Measurements from ENCODE around the gene MEIOSIN. TPM values are rescaled to one million over a fixed set of nuclear protein-coding genes. Genes with fewer than 3 reads are reported as not detected.
"Not testable (repeated sequence)": the region's sequence is repeated elsewhere in the genome, so short reads cannot be mapped to it uniquely, and the experiment has no call there.

MEIOSIN gene
- total RNA-seq, 1 donor from 2014 or later, result not detected

GRCh38 chr19:45717131-45717982 lies 15.9 kb upstream of the MEIOSIN start:
- Mint-ChIP-seq H3K4me3 (ENCODE audit: unreplicated experiment) (peak overlapping the region; percentile 99), H3K4me1 (ENCODE audit: low read depth) (peaks cover 41% of the 10 kb centered on the region), H3K27me3 (ENCODE audit: low read depth) (no peaks in the 10 kb centered on the region), H3K36me3 (ENCODE audit: low read depth) (peaks cover 2% of the 10 kb centered on the region), H3K9me3 (ENCODE audit: low read depth) (no peaks in the 10 kb centered on the region), H3K27ac (ENCODE audit: unreplicated experiment) (peak overlapping the region; percentile 97)
- DNase-seq (ENCODE audit: low spot score), result peak; percentile 99
- TF ChIP-seq CTCF (IDR thresholded peaks at IDR 0.05), result peak; percentile 54

- H3K4me3 Mint-ChIP-seq (ENCODE audit: unreplicated experiment), result peak overlapping the region; percentile 99
- no peak for DNase-seq (ENCODE audit: low spot score)
- TF ChIP-seq CTCF (IDR thresholded peaks at IDR 0.05), result no peak
- H3K4me1 Mint-ChIP-seq (ENCODE audit: low read depth), result peaks cover 42% of the 10 kb centered on the region
- H3K27ac Mint-ChIP-seq (ENCODE audit: unreplicated experiment), result peak overlapping the region; percentile 97
- peaks cover 2% of the 10 kb centered on the region for H3K36me3 Mint-ChIP-seq (ENCODE audit: low read depth)
- H3K27me3 Mint-ChIP-seq (ENCODE audit: low read depth), result no peaks in the 10 kb centered on the region
- no peaks in the 10 kb centered on the region for H3K9me3 Mint-ChIP-seq (ENCODE audit: low read depth)
These were observed 15.1 kb upstream of the MEIOSIN start for GRCh38 chr19:45717983-45718650.

- not testable (repeated sequence) for H3K27ac Mint-ChIP-seq (ENCODE audit: unreplicated experiment)
These were observed 13.2 kb upstream of the MEIOSIN start for GRCh38 chr19:45720065-45720464.

GRCh38 chr19:45728683-45729082 lies 4.6 kb upstream of the MEIOSIN start:
- H3K9me3 Mint-ChIP-seq (ENCODE audit: low read depth); DNase-seq (ENCODE audit: low spot score); H3K27me3 Mint-ChIP-seq (ENCODE audit: low read depth); H3K27ac Mint-ChIP-seq (ENCODE audit: unreplicated experiment); H3K4me3 Mint-ChIP-seq (ENCODE audit: unreplicated experiment); H3K36me3 Mint-ChIP-seq (ENCODE audit: low read depth): not testable (repeated sequence)
- H3K4me1 Mint-ChIP-seq (ENCODE audit: low read depth), result peaks cover 26% of the 10 kb centered on the region

More at GRCh38 chr19:45720065-45720464, 13.2 kb upstream of the MEIOSIN start:
- not testable (repeated sequence) for DNase-seq (ENCODE audit: low spot score); H3K27me3 Mint-ChIP-seq (ENCODE audit: low read depth); H3K4me3 Mint-ChIP-seq (ENCODE audit: unreplicated experiment); H3K9me3 Mint-ChIP-seq (ENCODE audit: low read depth); H3K36me3 Mint-ChIP-seq (ENCODE audit: low read depth)
- H3K4me1 Mint-ChIP-seq (ENCODE audit: low read depth), result peaks cover 52% of the 10 kb centered on the region

- H3K4me1 Mint-ChIP-seq (ENCODE audit: low read depth), result peaks cover 20% of the 10 kb centered on the region
- peak overlapping the region; percentile 94 for H3K27ac Mint-ChIP-seq (ENCODE audit: unreplicated experiment)
- TF ChIP-seq CTCF (IDR thresholded peaks at IDR 0.05), result no peak
- DNase-seq (ENCODE audit: low spot score), result no peak
- H3K27me3 Mint-ChIP-seq (ENCODE audit: low read depth), result no peaks in the 10 kb centered on the region
- H3K4me3 Mint-ChIP-seq (ENCODE audit: unreplicated experiment), result peak overlapping the region; percentile 98
- no peaks in the 10 kb centered on the region for H3K9me3 Mint-ChIP-seq (ENCODE audit: low read depth)
- H3K36me3 Mint-ChIP-seq (ENCODE audit: low read depth), result no peaks in the 10 kb centered on the region
These were observed 3.4 kb upstream of the MEIOSIN start for GRCh38 chr19:45729800-45730290.

Data from chondrocyte (in vitro differentiated cells).